HEK293T (cell line): Measurements from ENCODE around the gene RABL3.

Experiments
- BHLHE40 ChIP-seq: fragments of 450-650 bp; IDR thresholded peaks from 2 replicates; pipeline ENCODE4 v1.6.1; 2016; ENCODE audit warnings: mild to moderate bottlenecking, moderate library complexity, borderline replicate concordance
- ELF4 ChIP-seq: fragments of 450-650 bp; IDR thresholded peaks from 2 replicates; pipeline ENCODE4 v1.6.1; 2017; ENCODE audit warnings: antibody characterized with exemption
- FOXA1 ChIP-seq: fragments of 450-650 bp; IDR thresholded peaks from 2 replicates; pipeline ENCODE4 v1.6.1; 2016; ENCODE audit warnings: mild to moderate bottlenecking
- FOXM1 ChIP-seq: fragments of 450-650 bp; IDR thresholded peaks from 2 replicates; pipeline ENCODE4 v1.6.1; 2017; ENCODE audit warnings: mild to moderate bottlenecking, borderline replicate concordance
- HDGF ChIP-seq: fragments of 450-650 bp; IDR thresholded peaks from 2 replicates; pipeline ENCODE4 v1.6.1; 2017; ENCODE audit warnings: antibody characterized with exemption, borderline replicate concordance
- L3MBTL2 ChIP-seq: fragments of 450-650 bp; conservative IDR thresholded peaks from 2 replicates; pipeline ENCODE4 v1.6.1; 2016; ENCODE audit warnings: mild to moderate bottlenecking
- LEF1 ChIP-seq: fragments of 450-650 bp; IDR thresholded peaks from 2 replicates; pipeline ENCODE4 v1.6.1; 2017; ENCODE audit warnings: mild to moderate bottlenecking, borderline replicate concordance
- NFRKB ChIP-seq: fragments of 450-650 bp; IDR thresholded peaks from 2 replicates; pipeline ENCODE4 v1.6.1; 2016; ENCODE audit warnings: mild to moderate bottlenecking, moderate library complexity
- SP1 ChIP-seq: fragments of 450-650 bp; IDR thresholded peaks from 2 replicates; pipeline ENCODE4 v1.6.1; 2017
- SUZ12 ChIP-seq: fragments of 450-650 bp; IDR thresholded peaks from 2 replicates; pipeline ENCODE4 v1.6.1; 2016; ENCODE audit warnings: mild to moderate bottlenecking
- TARDBP ChIP-seq: fragments of 450-650 bp; IDR thresholded peaks from 2 replicates; pipeline ENCODE4 v1.6.1; 2016
- ZNF384 ChIP-seq: fragments of 450-650 bp; IDR thresholded peaks from 2 replicates; pipeline ENCODE4 v1.6.1; 2016

DNA sequence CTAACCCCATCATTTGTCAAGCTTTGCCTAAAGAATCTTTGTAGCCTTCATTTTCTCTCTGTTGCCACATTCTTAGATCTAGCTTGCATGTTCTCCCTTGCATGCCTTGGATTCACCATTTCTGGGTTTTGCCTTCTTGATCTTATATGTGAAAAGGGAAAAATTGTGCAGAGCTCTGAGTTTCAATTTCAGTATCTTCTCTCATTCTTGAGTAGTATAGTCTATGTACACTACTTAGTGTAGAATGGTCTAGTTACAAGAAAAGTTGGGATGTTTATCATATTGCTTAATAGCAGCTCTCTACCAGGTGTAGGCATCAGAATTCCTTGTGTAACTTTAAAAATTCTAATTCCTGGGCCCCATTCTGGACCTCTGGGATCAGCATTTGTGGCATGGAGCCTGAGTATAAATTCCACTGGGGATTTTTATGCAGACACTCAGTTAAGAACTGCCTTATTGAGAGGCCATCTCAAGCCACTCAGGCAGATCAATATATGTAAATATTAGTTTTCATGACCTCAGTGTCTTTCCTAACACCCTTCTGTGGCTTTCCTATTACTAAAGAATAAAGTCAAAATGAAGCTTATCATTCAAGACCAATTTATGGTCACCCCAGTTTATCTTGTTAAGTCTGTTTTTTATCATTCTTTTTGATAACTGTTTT, 23.6 kb upstream of the RABL3 start:
- TF ChIP-seq SUZ12 (no peak), FOXA1 (no peak), HDGF (no peak), TARDBP (no peak), L3MBTL2 (no peak), ELF4 (no peak), ZNF384 (no peak), FOXM1 (no peak), LEF1 (no peak), BHLHE40 (no peak), NFRKB (no peak), SP1 (no peak)
